LNCAP (cell line): Measurements from ENCODE around the gene GMDS.

ENCODE experiments used
- TF ChIP-seq, protein P1 (sequence below): fragments of 450-650 bp; IDR thresholded peaks from 2 replicates; pipeline ENCODE4 v1.5.1; 2017; ENCODE audit warnings: mild to moderate bottlenecking

Gene GMDS

DNA sequence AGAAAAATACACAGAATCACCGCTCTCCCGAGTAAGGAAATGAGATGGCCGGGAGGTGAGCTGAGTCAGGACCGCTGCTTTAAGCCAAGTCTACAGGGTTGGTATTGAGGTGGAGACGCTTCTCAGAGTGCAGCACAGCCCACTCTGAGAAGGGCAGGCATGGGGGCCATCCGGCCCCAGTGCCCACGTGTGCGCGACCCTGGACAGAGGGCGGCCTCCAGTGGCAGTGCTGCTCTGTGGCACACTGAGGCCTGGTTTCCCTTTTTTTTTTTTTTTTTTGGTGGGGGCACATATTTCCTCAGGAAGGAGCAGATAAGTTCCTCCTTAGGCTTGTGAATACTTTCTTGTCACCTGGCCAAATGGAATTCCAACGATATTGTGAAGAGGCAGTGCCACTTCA lies 546.9 kb downstream of the GMDS start:
- TF ChIP-seq, protein P1, sequence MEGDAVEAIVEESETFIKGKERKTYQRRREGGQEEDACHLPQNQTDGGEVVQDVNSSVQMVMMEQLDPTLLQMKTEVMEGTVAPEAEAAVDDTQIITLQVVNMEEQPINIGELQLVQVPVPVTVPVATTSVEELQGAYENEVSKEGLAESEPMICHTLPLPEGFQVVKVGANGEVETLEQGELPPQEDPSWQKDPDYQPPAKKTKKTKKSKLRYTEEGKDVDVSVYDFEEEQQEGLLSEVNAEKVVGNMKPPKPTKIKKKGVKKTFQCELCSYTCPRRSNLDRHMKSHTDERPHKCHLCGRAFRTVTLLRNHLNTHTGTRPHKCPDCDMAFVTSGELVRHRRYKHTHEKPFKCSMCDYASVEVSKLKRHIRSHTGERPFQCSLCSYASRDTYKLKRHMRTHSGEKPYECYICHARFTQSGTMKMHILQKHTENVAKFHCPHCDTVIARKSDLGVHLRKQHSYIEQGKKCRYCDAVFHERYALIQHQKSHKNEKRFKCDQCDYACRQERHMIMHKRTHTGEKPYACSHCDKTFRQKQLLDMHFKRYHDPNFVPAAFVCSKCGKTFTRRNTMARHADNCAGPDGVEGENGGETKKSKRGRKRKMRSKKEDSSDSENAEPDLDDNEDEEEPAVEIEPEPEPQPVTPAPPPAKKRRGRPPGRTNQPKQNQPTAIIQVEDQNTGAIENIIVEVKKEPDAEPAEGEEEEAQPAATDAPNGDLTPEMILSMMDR, result no peak

DNA sequence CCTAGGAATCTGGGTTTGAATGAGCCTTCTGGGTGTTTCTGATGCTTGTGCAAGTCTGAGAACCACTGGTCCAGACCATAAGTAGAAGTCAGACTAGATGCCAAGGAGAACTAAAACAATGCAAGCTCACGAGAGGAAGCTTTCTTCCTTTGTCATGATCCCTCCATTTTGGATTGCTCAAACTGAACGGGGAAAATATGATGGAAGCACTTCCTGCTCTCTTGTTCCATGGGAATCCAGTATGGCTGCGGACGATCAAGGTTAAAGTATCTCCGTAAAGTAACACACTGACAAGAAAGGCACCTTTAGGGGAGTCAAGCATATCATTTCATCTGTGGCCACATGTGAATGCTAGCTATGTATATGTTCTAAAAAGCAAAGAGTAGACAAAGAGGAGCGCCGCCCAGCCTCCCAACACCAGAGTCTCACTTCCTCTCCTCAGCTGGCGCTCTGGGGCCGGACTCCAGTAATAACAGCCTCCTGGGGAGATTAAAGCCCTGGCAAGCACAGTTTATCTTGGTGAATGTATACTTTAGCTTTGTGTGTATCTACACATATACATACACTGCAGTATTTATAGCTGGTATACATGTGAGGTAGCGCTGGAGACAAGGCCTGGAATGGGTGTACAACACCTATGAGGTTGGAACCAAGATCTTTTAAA lies 547.6 kb downstream of the GMDS start:
- TF ChIP-seq, protein P1, result no peak

DNA sequence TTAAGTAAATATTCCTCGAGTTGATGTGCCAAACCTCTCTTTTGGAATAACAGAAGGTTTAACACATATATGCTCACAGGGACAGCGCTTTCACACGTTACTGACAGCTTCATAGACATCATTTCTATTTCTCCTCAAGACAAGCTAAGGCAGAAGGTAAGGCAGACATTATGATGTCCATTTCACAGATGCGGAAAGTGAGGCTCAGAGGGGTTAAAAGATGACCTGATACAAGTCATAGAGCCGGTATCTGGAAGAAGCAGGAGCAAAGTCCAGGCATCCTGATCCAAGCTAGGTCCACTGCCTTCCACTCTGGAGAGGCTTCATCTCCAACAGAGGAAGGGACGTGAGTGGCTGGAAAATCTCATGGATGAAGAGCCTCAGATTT lies 548.9 kb downstream of the GMDS start:
- TF ChIP-seq, protein P1, result no peak

DNA sequence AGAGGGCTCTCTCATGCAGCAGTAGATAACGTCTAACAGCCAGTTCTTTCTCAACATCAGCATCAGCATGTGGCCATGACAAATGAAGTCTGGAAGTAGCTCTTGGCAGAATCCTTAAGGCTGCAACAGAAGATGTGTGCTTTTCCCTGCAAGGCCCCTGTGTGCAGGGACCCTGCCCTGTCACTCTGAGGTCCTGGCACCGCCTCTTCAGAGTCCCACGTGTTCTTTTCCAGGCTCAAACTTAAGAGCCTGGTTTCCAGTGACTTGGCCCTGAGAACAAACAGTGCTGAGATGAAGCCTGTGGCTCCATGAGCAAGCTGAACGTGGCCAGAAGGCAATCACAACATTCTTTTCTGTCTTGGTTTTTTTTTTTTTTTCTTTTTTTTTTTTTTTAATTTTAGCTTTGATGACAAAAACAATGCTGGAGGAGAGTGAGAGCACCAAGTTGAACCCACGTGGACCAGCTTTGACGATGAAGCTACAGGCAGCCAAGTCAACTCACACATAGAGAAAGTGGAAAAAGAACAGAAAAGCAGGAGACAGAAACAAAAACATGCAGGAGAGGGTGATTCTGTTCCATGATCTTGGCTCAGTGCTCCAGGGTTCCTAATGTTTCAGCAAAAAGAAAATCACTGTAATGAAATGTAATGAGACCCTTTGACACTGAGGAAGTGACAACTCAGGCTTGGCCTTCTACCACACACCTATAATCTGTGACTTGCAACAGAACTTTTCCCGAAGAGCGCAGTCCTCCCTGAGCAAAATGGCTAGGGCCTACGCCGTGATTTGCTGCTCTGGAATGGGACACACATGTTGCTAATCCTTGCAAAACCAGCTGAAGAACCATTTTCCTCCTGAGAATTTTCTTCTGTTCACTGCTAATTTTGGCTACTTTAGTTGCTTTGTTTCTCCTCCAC lies 549.6 kb downstream of the GMDS start:
- TF ChIP-seq, protein P1, result no peak

DNA sequence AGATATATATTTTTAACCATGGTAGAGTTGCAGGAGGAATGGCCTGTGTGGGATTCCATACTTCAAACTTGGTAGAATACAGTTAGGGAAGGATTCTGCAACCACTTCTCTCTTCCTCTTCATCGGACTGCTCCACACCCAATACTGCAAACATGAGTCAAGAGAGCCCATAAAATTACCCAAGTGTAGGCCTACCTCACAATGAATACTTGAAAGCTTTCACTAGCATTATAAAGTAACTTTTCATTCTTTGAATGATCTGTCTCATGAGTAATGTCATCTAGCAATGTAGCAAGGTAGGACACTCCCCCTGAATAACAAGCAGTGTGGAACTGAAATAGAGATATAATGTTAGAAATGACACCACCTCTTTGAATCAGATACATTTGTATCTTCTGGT lies 556.3 kb downstream of the GMDS start:
- TF ChIP-seq, protein P1, result no peak

DNA sequence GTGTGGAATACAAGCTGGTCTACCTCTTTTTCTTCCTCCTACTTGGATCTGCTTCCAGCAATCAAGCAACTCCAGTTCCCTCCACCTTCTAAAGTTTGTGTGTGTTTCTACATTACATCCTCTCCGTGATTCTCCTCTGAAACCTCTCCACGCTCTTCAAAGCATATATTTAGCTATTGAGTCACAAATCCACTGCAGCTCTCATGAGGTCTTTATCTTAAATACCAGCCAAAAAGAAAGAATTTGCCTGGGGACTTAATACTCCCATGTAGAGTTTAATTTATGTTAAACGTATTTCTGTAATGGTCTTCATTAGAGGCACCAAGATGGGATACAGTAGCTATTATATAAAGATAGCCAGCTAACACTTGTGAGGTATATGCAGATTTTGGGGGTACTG lies 557.0 kb downstream of the GMDS start:
- TF ChIP-seq, protein P1, result no peak

DNA sequence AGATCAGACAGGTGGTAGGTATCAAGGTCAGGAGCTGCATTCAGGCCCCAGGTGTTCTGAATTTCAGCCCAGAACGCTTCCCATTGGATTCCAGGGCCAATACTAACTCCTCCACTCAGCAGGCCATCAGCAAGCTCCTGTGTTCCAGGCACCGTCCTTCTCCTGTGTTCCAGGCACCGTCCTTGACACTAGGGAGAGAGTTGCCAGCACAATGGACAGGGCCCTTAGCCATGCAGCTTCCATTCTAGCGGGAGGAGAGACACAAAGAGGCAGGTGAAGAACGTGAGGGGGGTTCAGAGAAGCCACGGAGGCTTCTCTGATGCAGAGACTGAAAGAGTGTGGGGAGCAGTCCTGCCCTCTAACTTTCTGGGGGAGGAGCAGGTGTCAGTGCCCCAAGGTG lies 558.0 kb downstream of the GMDS start:
- TF ChIP-seq, protein P1, result no peak
